Inferior parietal cortex (tissue), 1 donor: ENCODE results near the gene CYP2D6.
A peak's percentile ranks its signal among the peaks of the same experiment; 100 is the strongest.
"Not testable (repeated sequence)": the region's sequence is repeated elsewhere in the genome, so short reads cannot be mapped to it uniquely, and the experiment has no call there.

ENCODE experiments used
- DNase-seq: peaks from one replicate; pipeline ENCODE4 v3.0.0-alpha.2; 2016; ENCODE audit errors: extremely low spot score

CYP2D6 gene

GRCh38 chr22:42130639-42131431, at the start of gene CYP2D6:
CYP2D6 (minus strand) TSS chr22:42130810; CDS start chr22:42130791, 19 bp downstream.
- DNase-seq: not testable (repeated sequence)

- no peak for DNase-seq
Measured at GRCh38 chr22:42179616-42180015, 49.0 kb upstream of the CYP2D6 start.

- DNase-seq: no peak
Measured at GRCh38 chr22:42178910-42179519, 48.4 kb upstream of the CYP2D6 start.

DNA sequence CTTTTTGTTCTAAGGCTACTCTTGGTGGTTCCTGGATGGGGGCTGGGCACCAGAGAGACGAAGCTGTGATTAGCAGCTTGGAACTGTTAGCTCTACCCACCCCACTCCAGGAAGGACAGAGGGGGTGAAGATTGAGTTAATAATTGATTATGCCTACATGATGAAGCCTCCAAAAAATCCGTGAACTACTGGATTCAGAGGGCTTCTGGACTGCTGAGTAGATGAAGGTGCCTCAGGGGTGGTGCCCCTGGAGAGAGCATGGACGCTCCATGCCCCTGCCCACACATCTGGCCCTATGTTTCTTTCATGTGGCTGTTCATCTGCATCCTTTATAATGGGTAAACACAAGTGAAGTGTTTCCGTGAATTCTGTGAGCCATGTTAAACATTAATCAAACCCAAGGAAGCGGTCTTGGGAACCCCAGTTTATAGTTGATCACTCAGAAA, 47.3 kb upstream of the CYP2D6 start:
- DNase-seq: no peak

- DNase-seq: no peak
Measured at GRCh38 chr22:42176255-42176915, 45.8 kb upstream of the CYP2D6 start.

GRCh38 chr22:42174062-42174461, 43.5 kb upstream of the CYP2D6 start:
- no peak for DNase-seq

DNA sequence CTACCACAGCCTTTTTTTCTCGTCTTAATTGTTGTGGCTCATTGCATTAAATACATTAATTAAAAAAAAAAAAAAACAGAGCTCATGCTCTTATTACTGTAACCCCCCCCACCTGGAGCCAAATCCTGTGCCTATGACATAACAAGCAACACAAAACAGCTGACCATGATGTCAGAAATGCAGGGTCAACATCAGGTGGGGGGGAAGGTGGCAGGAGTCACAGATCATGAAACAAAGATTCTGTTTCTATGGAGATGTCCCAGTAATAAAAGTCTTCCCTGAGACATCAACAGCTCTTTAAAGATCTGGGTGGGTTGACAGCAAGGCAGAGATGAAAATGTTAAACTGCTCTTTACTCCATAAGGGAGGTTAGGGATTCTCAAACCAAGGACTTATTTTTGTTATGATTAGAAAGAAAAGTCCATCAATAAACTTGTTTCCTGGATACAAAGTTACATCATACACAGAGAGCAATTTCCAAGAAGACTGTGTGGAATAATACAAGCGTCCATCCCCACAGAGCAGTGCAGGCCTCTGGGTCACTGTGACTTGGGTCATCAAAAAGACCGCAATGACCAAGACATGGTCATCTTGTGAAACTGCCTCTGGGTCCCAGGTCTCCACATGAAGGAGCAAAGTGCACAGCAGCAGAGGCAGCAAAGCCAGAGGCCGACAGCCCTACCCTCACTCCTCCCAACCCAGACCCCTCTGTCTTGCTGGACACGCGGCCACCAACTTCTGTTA, 42.7 kb upstream of the CYP2D6 start:
- DNase-seq: no peak

- no peak for DNase-seq
Measured at GRCh38 chr22:42172773-42173172, 42.2 kb upstream of the CYP2D6 start.

GRCh38 chr22:42171946-42172719, 41.5 kb upstream of the CYP2D6 start:
- no peak for DNase-seq

DNA sequence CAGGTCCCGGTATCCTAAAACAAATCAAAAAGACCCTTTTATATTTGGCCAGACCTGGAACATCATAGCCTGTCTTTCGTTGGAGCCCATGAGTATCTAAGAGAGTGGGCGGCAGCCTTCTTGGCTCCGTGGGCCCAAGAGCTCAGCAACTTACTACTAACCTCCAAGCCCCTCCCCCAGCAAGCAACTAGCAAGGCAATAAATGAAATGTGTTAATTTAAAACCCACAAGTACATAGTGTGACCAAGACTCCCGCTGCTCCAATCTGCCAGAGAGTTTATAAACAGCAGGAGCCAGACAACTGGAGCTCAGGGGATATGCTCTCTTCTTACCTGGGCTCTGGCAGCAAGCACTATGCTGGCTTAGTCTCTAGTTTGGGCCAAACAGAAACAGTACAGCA, 40.8 kb upstream of the CYP2D6 start:
- no peak for DNase-seq

DNA sequence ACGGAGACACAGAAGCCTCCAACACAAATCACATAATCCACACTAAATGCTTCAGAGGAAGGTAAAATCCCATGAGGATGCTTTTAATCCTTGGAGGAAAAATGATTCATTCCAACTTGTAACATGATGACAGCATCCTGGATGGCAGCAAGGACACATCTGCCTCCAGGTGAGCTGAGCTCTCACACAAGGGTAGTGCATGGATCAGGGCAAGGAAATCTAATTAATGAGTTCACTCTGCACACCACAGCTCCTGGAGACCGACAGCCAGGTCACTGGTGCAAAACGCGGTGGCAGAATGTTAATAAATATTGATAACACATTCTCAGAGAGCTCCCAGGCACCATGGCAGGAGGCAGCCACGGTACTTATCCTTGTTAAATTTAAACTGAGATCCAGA, 40.3 kb upstream of the CYP2D6 start:
- DNase-seq: no peak

DNA sequence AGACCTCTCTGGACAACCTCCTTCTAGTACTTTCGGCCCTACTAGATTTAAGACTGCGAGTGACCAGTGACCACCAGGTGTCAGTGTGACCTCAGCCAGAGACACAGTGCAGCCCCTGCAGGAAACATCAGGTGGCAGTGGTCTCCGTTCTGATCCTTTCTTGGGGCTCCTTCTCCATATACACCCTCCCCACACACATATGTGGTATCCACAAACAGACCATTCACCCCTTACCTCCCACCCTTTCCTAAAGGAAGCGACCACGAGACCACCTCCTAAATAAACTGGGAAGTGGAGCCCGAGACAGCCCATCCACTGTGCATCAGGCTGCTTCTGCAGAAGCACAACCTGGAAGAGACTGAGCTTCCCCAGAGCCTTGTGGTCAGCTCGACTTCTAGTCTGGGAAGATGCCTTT, 38.5 kb upstream of the CYP2D6 start:
- DNase-seq: peak; percentile 77

GRCh38 chr22:42168476-42168875, 37.9 kb upstream of the CYP2D6 start:
- DNase-seq: no peak

GRCh38 chr22:42167066-42167465, 36.5 kb upstream of the CYP2D6 start:
- no peak for DNase-seq

GRCh38 chr22:42164901-42165300, 34.3 kb upstream of the CYP2D6 start:
- no peak for DNase-seq

DNA sequence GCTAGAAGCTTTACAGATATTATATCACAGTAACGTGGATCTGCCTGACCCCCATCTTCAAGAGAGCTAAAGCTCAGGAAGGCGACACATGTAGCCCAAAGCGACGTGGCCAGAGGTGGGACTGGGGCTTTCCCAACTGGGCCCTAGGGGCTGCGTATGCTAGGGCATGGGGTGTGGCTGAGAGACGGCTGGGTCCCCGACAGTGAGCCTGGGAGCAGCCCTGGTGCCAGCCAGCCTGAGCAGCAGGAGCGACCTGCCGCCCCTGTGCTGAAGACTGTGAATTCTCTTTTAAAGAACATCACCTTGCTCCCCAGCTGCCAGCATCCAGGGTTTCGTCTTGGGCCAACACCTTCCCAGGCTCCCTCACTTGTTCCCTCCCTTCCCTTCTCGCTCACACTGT, 32.9 kb upstream of the CYP2D6 start:
- DNase-seq: no peak

DNA sequence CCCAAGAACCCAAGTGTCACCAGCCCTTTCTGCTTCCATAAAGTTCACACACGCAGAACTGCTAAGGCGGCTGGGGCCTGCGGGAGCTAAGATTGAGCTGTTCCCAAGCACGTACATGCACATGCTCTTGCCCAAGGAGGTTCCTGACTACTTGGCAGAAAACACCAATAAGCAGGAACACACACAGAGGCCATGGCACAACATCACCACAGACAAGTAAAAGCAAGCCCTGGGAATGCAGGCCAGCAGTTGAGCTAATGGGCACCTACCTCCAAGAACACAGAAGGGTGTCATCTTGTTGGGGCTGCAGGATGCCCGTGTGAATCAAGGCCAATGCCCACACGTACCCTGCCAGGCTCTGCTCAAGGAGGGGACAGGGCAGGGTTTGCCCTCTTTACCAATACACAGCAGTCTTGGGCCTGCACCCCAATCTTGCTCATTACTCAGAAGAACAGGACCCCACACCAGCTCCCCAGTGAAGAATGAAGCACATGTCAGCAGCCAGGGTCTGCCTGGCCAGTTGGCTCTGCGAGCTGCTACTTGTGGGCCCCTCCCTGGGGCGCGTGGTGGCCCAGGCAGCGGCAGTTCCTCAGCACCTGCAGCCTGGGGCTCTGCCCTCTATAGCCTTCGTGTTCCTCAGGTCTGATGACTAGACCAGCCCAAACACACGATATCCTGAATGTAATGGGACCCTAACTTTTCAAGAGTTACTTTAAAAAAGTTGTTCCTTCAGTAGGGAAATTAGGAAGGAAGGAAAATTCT, 32.3 kb upstream of the CYP2D6 start:
- DNase-seq: no peak

DNA sequence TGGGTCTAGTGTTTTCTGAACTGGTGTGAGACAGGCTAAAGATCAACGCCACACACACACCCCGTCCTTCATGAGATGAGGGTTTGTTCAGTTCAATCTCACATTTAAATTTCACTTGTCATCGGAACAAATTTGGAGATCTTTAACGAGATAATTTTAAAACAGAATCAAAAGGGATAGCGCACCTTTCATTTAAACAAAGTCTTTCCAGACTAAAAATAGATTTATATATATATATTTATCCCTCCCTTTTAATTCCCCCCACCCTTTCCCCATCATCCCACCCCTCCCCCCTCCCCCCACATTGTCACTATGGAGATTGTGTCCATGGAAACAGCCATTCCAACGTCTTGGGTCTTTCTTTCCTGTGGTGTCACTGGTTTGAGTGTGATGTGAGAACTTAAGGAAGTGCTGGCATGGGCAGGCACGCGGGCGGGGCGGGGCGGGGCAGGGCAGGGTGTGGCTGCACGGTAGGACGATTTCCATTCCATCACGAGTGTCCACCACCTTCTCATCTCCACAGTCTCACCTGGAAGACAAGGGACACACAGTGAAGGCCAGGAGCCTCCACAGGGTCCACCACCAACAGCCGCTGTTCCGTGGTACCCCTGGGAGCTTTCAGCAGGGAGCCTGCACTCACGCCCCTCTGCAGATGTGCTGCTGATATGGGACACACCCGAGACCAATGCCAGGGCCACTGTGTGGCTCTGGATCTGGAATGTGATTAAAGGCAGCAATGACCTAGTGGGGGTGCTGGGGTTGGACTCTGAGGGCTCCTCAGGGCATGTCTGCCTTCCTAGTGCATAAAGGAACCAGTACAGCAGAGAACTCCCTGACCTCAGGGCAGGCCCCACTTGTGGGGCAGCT, 30.5 kb upstream of the CYP2D6 start:
- DNase-seq: no peak

GRCh38 chr22:42160251-42160650, 29.6 kb upstream of the CYP2D6 start:
- no peak for DNase-seq
